GM10248 (cell line): ENCODE measurements around the gene TUBA1A.
"Not testable (repeated sequence)": the region's sequence is repeated elsewhere in the genome, so short reads cannot be mapped to it uniquely, and the experiment has no call there.

Source experiments
- CTCF ChIA-PET: fragments of 300-600 bp; sonication (Branson Sonifier 250); formaldehyde crosslinking; extraction: SDS; loops from one replicate; lab custom pipeline; 2021; ENCODE audit warnings: antibody characterized with exemption; lab: Yijun Ruan, JAX
- POLR2A ChIA-PET: fragments of 350-650 bp; sonication (Branson Sonifier 250); formaldehyde crosslinking; extraction: SDS; loops from one replicate; lab custom pipeline; 2020; ENCODE audit warnings: antibody characterized with exemption; lab: Yijun Ruan, JAX
- DNase-seq: peaks from one replicate; pipeline ENCODE4 v3.0.0; 2012; ENCODE audit errors: extremely low spot score
- CTCF ChIP-seq: IDR thresholded peaks from 2 replicates; pipeline ENCODE4 v1.5.1; 2012; ENCODE audit warnings: mild to moderate bottlenecking, low read depth; ENCODE audit errors: extremely low read depth, missing control alignments, control extremely low read depth

The TUBA1A gene

GRCh38 chr12:49147384-49147783 is 41.5 kb downstream of the TUBA1A start:
- TF ChIP-seq CTCF: no peak
- POLR2A ChIA-PET: interaction anchor here (0.7 kb wide), 1 partner anchor 16 kb away, joined by 9 read pairs; the partner anchor contains the start of gene TUBA1B
- CTCF ChIA-PET: interaction anchor here (0.9 to 1.4 kb wide), 3 partner anchors 10 to 89 kb away, joined by 3 read pairs; partner anchors contain the start of gene TUBA1B

GRCh38 chr12:49146406-49146805 is 42.5 kb downstream of the TUBA1A start:
- POLR2A ChIA-PET: no interaction called here
- no peak for DNase-seq
- no peak for TF ChIP-seq CTCF
- CTCF ChIA-PET: interaction anchor here (0.7 to 1.1 kb wide), 5 partner anchors 14 to 58 kb away, joined by 3 to 5 read pairs (median 4); no protein-coding TSS in a partner anchor

More at GRCh38 chr12:49147384-49147783, 41.5 kb downstream of the TUBA1A start:
- no peak for DNase-seq

GRCh38 chr12:49144384-49144783 is 44.5 kb downstream of the TUBA1A start:
- CTCF ChIA-PET: interaction anchor here (1.2 to 6.9 kb wide), 7 partner anchors 12 to 157 kb away, joined by 3 to 42 read pairs (median 5); partner anchors contain the start of gene TUBA1B
- no peak for TF ChIP-seq CTCF
- no peak for DNase-seq
- POLR2A ChIA-PET: interaction anchor here (0.7 kb wide), 1 partner anchor 13 kb away, joined by 3 read pairs; the partner anchor contains the start of gene TUBA1B

- no peak for TF ChIP-seq CTCF
- ChIA-PET CTCF (interaction anchor here (1.0 to 6.9 kb wide), 4 partner anchors 8 to 51 kb away, joined by 3 to 42 read pairs (median 4); partner anchors contain the start of gene TUBA1B), POLR2A (interaction anchor here (0.6 to 1.6 kb wide), 2 partner anchors 8 to 371 kb away, joined by 5 to 7 read pairs; partner anchors contain the start of gene TUBA1B)
- no peak for DNase-seq
Observed at GRCh38 chr12:49138999-49139398, 49.9 kb downstream of the TUBA1A start.

- no peak for DNase-seq
- POLR2A ChIA-PET: no interaction called here
- CTCF ChIA-PET: interaction anchor here (1.0 to 6.9 kb wide), 7 partner anchors 8 to 51 kb away, joined by 3 to 42 read pairs (median 4); partner anchors contain the start of genes DHH and TUBA1B
- TF ChIP-seq CTCF: no peak
Observed at GRCh38 chr12:49138587-49138986, 50.3 kb downstream of the TUBA1A start.

- POLR2A ChIA-PET: no interaction called here
- no peak for TF ChIP-seq CTCF
- CTCF ChIA-PET: interaction anchor here (0.9 to 1.3 kb wide), 4 partner anchors 10 to 42 kb away, joined by 3 to 5 read pairs (median 4); partner anchors contain the start of gene DHH
- no peak for DNase-seq
Observed at GRCh38 chr12:49137476-49137875, 51.4 kb downstream of the TUBA1A start.

GRCh38 chr12:49136997-49137396 is 51.9 kb downstream of the TUBA1A start:
- DNase-seq, POLR2A ChIA-PET: not testable (repeated sequence)
- CTCF ChIA-PET: interaction anchor here (0.9 to 1.3 kb wide), 3 partner anchors 10 to 42 kb away, joined by 3 to 5 read pairs (median 4); partner anchors contain the start of gene DHH
